GM23338 (cell line): ENCODE results near the gene VANGL1. TPM values are rescaled to one million over a fixed set of nuclear protein-coding genes. Genes with fewer than 3 reads are reported as not detected.

Experiments
- ATAC-seq: fragments of 200-7000 bp; cut with Tn5 transposase; 3 replicates; pipeline ENCODE4 v1.9.1; 2020
- DNase-seq: peaks from one replicate; pipeline ENCODE4 v3.0.0-alpha.2; 2015; ENCODE audit warnings: low spot score
- H2AFZ ChIP-seq: fragments of 200-600 bp; sonication (generic); 2 replicates; pipeline ENCODE4 v1.8.0; 2016; ENCODE audit warnings: antibody characterized with exemption, mild to moderate bottlenecking, moderate library complexity
- H3F3A ChIP-seq: fragments of 200-600 bp; sonication (generic); replicated peaks from 2 replicates; pipeline ENCODE4 v1.8.0; 2017; ENCODE audit warnings: antibody characterized with exemption, mixed run types, low read depth
- H3K27ac ChIP-seq: fragments of 200-600 bp; sonication (generic); 2 replicates; pipeline ENCODE4 v1.6.1; 2016; ENCODE audit warnings: low read depth
- H3K27me3 ChIP-seq: fragments of 200-600 bp; sonication (generic); 2 replicates; pipeline ENCODE4 v1.8.0; 2016; ENCODE audit warnings: mild to moderate bottlenecking, mixed run types, moderate library complexity; ENCODE audit not compliant: insufficient read depth
- H3K36me3 ChIP-seq: fragments of 200-600 bp; sonication (generic); 2 replicates; pipeline ENCODE4 v1.8.0; 2016; ENCODE audit warnings: mild to moderate bottlenecking; ENCODE audit not compliant: insufficient read depth
- H3K4me1 ChIP-seq: fragments of 200-600 bp; sonication (generic); 2 replicates; pipeline ENCODE4 v1.8.0; 2016; ENCODE audit warnings: mild to moderate bottlenecking, moderate library complexity; ENCODE audit not compliant: insufficient read depth
- H3K4me2 ChIP-seq: fragments of 200-600 bp; sonication (generic); 2 replicates; pipeline ENCODE4 v1.7.1; 2017; ENCODE audit warnings: mixed run types
- H3K4me3 ChIP-seq: fragments of 200-600 bp; sonication (generic); 2 replicates; pipeline ENCODE4 v1.6.1; 2016; ENCODE audit warnings: mixed run types
- H3K79me2 ChIP-seq: fragments of 200-600 bp; sonication (generic); replicated peaks from 2 replicates; pipeline ENCODE4 v1.8.0; 2017; ENCODE audit warnings: mild to moderate bottlenecking; ENCODE audit not compliant: insufficient read depth
- H3K9me2 ChIP-seq: fragments of 200-600 bp; sonication (generic); 2 replicates; pipeline ENCODE4 v1.8.0; 2017; ENCODE audit not compliant: insufficient read depth
- H4K20me1 ChIP-seq: fragments of 200-600 bp; sonication (generic); replicated peaks from 2 replicates; pipeline ENCODE4 v1.8.0; 2017; ENCODE audit warnings: mild to moderate bottlenecking; ENCODE audit not compliant: insufficient read depth
- H3K27ac Mint-ChIP-seq: 2 replicates; pipeline ENCODE4 v1.8.0; 2020; ENCODE audit warnings: inconsistent platforms, mild to moderate bottlenecking, moderate library complexity, mixed read lengths
- H3K27me3 Mint-ChIP-seq: 3 replicates; pipeline ENCODE4 v1.8.0; 2022; ENCODE audit warnings: low read depth, mild to moderate bottlenecking, moderate library complexity, mixed read lengths, inconsistent platforms; ENCODE audit not compliant: insufficient read depth, poor library complexity
- H3K36me3 Mint-ChIP-seq: 3 replicates; pipeline ENCODE4 v1.8.0; 2021; ENCODE audit warnings: low read depth, mild to moderate bottlenecking, inconsistent platforms, moderate library complexity, mixed read lengths
- H3K4me1 Mint-ChIP-seq: 3 replicates; pipeline ENCODE4 v1.8.0; 2020; ENCODE audit warnings: mild to moderate bottlenecking, inconsistent platforms, mixed read lengths
- H3K4me3 Mint-ChIP-seq: 3 replicates; pipeline ENCODE4 v1.8.0; 2021; ENCODE audit warnings: moderate library complexity, mild to moderate bottlenecking, inconsistent platforms, mixed read lengths
- H3K9me3 Mint-ChIP-seq: 3 replicates; pipeline ENCODE4 v1.8.0; 2020; ENCODE audit warnings: moderate library complexity, mild to moderate bottlenecking, inconsistent platforms, mixed read lengths
- EZH2 ChIP-seq: fragments of 200-600 bp; sonication (generic); IDR thresholded peaks from one replicate; pipeline ENCODE4 v1.8.0; 2017; ENCODE audit warnings: antibody characterized with exemption, mild to moderate bottlenecking, low read depth; ENCODE audit not compliant: unreplicated experiment
- JUNB ChIP-seq: IDR thresholded peaks from one replicate; pipeline ENCODE4 v1.6.1; 2016; ENCODE audit warnings: antibody characterized with exemption; ENCODE audit not compliant: unreplicated experiment
- ZNF114 ChIP-seq: fragments of 250-450 bp; sonication (Bioruptor Pico); IDR thresholded peaks from 2 replicates; pipeline ENCODE4 v1.5.0; 2020; ENCODE audit warnings: mild to moderate bottlenecking, moderate library complexity
- ZNF331 ChIP-seq: fragments of 250-450 bp; sonication (Bioruptor Pico); IDR thresholded peaks from 2 replicates; pipeline ENCODE4 v1.5.0; 2020; ENCODE audit warnings: low read depth, mild to moderate bottlenecking, moderate library complexity
- polyA plus RNA-seq: library from polyadenylated mRNA; unstranded; fragments of >200 nt; fragmentation: Nextera tagmentation; extraction: Ambion mirVana; gene quantifications from 2 replicates; pipeline ENCODE4 v1.2.1, GENCODE V29; 2016
- total RNA-seq: library from RNA; depleted of rRNA; stranded (reverse); fragments of >200 nt; shearing (Covaris generic); gene quantifications from 2 replicates; pipeline ENCODE4 v1.2.3, GENCODE V29; 2014
- TF ChIP-seq, protein P1 (sequence below): fragments of 250-450 bp; sonication (Bioruptor Pico); IDR thresholded peaks from 2 replicates; pipeline ENCODE4 v1.5.0; 2020; ENCODE audit warnings: mild to moderate bottlenecking, moderate library complexity
- TF ChIP-seq, protein P2 (sequence below): IDR thresholded peaks from one replicate; pipeline ENCODE4 v1.6.1; 2018; ENCODE audit warnings: antibody characterized with exemption; ENCODE audit not compliant: unreplicated experiment
- TF ChIP-seq, protein P3 (sequence below), 2 experiments: fragments of 200-600 bp in 1 of 2; sonication (generic) in 1 of 2; conservative IDR thresholded peaks; 2 replicates each; pipeline versions ENCODE4 v1.5.1 to v1.6.1; 2016 to 2017; ENCODE audit warnings: antibody characterized with exemption in 2 of 2, low read depth in 2 of 2, mild to moderate bottlenecking in 2 of 2, moderate library complexity in 1 of 2

The VANGL1 gene
- total and polyA plus RNA-seq, 2 experiments from 2014 or later: 4.4 to 14.4 TPM

DNA sequence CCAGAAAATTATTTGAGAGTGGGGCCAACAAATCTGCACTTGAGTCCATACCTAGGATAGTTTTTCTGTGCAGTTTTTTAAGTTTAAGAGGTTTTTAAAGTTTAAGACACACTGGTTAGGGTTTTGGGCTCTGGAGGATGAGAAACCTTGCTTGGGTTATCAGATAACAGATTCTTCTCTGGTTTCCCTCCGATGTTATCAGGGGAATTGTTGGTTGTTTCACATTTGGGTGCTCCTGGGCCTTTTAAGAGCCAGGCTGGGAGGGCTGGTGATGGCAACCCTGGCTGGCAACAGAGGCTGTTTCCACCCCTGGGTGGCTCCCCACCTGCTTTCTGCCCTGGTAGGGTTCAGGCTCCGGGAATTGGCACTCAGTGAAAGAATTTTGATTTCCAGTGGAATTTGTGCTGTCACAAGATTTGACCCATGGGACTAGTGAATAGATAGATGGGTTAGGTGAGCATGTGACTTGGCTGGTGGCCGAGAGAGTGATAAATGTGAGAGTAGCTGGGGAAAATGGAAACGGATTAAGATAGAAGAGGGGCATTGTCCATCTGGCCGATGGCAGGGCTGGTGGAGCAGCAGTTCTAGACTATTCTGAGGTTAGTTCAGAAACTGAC lies 14.8 kb downstream of the VANGL1 start (continued):
- TF ChIP-seq, protein P1, sequence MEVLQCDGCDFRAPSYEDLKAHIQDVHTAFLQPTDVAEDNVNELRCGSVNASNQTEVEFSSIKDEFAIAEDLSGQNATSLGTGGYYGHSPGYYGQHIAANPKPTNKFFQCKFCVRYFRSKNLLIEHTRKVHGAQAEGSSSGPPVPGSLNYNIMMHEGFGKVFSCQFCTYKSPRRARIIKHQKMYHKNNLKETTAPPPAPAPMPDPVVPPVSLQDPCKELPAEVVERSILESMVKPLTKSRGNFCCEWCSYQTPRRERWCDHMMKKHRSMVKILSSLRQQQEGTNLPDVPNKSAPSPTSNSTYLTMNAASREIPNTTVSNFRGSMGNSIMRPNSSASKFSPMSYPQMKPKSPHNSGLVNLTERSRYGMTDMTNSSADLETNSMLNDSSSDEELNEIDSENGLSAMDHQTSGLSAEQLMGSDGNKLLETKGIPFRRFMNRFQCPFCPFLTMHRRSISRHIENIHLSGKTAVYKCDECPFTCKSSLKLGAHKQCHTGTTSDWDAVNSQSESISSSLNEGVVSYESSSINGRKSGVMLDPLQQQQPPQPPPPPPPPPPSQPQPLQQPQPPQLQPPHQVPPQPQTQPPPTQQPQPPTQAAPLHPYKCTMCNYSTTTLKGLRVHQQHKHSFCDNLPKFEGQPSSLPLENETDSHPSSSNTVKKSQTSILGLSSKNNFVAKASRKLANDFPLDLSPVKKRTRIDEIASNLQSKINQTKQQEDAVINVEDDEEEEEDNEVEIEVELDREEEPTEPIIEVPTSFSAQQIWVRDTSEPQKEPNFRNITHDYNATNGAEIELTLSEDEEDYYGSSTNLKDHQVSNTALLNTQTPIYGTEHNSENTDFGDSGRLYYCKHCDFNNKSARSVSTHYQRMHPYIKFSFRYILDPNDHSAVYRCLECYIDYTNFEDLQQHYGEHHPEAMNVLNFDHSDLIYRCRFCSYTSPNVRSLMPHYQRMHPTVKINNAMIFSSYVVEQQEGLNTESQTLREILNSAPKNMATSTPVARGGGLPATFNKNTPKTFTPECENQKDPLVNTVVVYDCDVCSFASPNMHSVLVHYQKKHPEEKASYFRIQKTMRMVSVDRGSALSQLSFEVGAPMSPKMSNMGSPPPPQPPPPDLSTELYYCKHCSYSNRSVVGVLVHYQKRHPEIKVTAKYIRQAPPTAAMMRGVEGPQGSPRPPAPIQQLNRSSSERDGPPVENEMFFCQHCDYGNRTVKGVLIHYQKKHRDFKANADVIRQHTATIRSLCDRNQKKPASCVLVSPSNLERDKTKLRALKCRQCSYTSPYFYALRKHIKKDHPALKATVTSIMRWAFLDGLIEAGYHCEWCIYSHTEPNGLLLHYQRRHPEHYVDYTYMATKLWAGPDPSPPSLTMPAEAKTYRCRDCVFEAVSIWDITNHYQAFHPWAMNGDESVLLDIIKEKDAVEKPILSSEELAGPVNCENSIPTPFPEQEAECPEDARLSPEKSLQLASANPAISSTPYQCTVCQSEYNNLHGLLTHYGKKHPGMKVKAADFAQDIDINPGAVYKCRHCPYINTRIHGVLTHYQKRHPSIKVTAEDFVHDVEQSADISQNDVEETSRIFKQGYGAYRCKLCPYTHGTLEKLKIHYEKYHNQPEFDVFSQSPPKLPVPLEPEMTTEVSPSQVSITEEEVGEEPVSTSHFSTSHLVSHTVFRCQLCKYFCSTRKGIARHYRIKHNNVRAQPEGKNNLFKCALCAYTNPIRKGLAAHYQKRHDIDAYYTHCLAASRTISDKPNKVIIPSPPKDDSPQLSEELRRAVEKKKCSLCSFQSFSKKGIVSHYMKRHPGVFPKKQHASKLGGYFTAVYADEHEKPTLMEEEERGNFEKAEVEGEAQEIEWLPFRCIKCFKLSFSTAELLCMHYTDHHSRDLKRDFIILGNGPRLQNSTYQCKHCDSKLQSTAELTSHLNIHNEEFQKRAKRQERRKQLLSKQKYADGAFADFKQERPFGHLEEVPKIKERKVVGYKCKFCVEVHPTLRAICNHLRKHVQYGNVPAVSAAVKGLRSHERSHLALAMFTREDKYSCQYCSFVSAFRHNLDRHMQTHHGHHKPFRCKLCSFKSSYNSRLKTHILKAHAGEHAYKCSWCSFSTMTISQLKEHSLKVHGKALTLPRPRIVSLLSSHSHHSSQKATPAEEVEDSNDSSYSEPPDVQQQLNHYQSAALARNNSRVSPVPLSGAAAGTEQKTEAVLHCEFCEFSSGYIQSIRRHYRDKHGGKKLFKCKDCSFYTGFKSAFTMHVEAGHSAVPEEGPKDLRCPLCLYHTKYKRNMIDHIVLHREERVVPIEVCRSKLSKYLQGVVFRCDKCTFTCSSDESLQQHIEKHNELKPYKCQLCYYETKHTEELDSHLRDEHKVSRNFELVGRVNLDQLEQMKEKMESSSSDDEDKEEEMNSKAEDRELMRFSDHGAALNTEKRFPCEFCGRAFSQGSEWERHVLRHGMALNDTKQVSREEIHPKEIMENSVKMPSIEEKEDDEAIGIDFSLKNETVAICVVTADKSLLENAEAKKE (CRISPR knock-in tag): no peak
- TF ChIP-seq, protein P2, sequence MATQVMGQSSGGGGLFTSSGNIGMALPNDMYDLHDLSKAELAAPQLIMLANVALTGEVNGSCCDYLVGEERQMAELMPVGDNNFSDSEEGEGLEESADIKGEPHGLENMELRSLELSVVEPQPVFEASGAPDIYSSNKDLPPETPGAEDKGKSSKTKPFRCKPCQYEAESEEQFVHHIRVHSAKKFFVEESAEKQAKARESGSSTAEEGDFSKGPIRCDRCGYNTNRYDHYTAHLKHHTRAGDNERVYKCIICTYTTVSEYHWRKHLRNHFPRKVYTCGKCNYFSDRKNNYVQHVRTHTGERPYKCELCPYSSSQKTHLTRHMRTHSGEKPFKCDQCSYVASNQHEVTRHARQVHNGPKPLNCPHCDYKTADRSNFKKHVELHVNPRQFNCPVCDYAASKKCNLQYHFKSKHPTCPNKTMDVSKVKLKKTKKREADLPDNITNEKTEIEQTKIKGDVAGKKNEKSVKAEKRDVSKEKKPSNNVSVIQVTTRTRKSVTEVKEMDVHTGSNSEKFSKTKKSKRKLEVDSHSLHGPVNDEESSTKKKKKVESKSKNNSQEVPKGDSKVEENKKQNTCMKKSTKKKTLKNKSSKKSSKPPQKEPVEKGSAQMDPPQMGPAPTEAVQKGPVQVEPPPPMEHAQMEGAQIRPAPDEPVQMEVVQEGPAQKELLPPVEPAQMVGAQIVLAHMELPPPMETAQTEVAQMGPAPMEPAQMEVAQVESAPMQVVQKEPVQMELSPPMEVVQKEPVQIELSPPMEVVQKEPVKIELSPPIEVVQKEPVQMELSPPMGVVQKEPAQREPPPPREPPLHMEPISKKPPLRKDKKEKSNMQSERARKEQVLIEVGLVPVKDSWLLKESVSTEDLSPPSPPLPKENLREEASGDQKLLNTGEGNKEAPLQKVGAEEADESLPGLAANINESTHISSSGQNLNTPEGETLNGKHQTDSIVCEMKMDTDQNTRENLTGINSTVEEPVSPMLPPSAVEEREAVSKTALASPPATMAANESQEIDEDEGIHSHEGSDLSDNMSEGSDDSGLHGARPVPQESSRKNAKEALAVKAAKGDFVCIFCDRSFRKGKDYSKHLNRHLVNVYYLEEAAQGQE: no peak

DNA sequence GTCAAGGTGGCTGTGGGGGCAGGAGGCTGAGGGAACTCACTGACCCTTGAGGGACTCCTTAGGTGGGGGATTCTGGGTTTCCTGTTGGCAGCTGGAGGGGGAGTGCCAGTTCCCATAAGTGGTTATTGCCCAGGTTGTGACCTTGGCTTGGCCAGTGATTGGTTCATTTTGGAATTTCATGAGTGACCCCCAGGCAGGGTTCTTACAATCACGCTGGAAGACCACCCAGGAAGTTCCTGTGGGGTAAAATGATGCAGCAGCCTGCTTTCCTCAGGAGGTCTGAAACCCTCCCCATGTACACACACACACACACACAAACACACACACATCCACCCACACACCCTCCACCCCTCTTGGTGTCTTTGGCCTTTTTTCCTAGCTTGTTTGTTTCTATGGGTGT lies 16.9 kb downstream of the VANGL1 start:
- peaks cover 40% of the 10 kb centered on the region for H3K4me1 Mint-ChIP-seq
- H3K9me2 ChIP-seq: 0 out of 2 replicates have a peak, but pooled peaks cover 5% of the 10 kb centered on the region
- no peaks in the 10 kb centered on the region for H3F3A ChIP-seq
- H3K36me3 ChIP-seq: peaks cover 3% of the 10 kb centered on the region; the same call in 1 of the 2 replicates
- no peaks in the 10 kb centered on the region for H3K27me3 ChIP-seq
- DNase-seq (no peak), ATAC-seq (no peak)
- H3K27ac Mint-ChIP-seq: peak overlapping the region; percentile 19
- no peak overlapping the region for H2AFZ ChIP-seq
- H3K9me3 Mint-ChIP-seq: no peaks in the 10 kb centered on the region
- peaks cover 2% of the 10 kb centered on the region for H3K27me3 Mint-ChIP-seq
- no peaks in the 10 kb centered on the region; the same call in none of the 2 replicates for H4K20me1 ChIP-seq
- no peak overlapping the region for H3K4me3 Mint-ChIP-seq
- no peak overlapping the region for H3K27ac ChIP-seq
- peaks cover 22% of the 10 kb centered on the region for H3K36me3 Mint-ChIP-seq
- peaks cover 33% of the 10 kb centered on the region for H3K79me2 ChIP-seq
- H3K4me3 ChIP-seq: no peak overlapping the region
- H3K4me2 ChIP-seq: no peak overlapping the region
- H3K4me1 ChIP-seq: peaks cover 26% of the 10 kb centered on the region
- TF ChIP-seq, protein P3, sequence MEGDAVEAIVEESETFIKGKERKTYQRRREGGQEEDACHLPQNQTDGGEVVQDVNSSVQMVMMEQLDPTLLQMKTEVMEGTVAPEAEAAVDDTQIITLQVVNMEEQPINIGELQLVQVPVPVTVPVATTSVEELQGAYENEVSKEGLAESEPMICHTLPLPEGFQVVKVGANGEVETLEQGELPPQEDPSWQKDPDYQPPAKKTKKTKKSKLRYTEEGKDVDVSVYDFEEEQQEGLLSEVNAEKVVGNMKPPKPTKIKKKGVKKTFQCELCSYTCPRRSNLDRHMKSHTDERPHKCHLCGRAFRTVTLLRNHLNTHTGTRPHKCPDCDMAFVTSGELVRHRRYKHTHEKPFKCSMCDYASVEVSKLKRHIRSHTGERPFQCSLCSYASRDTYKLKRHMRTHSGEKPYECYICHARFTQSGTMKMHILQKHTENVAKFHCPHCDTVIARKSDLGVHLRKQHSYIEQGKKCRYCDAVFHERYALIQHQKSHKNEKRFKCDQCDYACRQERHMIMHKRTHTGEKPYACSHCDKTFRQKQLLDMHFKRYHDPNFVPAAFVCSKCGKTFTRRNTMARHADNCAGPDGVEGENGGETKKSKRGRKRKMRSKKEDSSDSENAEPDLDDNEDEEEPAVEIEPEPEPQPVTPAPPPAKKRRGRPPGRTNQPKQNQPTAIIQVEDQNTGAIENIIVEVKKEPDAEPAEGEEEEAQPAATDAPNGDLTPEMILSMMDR (conservative IDR thresholded peaks at IDR 0.05; ENCODE audit: low read depth in 2 of 2): no peak
- TF ChIP-seq EZH2: no peak
- no peak for TF ChIP-seq ZNF331 (CRISPR knock-in tag)
- TF ChIP-seq JUNB: no peak
- no peak for TF ChIP-seq ZNF114 (CRISPR knock-in tag)
